ENCODE data around the gene SNRPA1.

SNRPA1 gene

DNA sequence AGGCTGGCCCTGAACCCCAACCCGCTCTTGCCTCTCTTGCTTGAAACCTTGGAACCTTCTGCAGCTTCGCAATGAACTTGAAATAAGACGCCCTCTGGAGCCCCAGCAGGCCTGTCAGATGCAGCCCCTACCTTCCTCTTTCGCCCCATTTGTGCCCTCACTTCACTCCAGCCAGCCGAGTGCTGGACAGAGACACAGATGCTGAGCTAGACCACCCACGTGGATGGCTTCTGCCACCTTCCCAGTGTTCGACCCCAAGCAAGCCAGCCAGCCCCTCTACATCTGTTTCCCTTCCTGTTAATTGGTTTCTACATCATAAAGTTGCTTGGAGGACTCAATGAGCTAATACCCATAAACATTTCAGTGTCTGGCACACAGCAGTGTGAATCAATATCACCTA, 23.8 kb upstream of the SNRPA1 start:
- DNase-seq (ENCODE audit: low read depth) = no peak

DNA sequence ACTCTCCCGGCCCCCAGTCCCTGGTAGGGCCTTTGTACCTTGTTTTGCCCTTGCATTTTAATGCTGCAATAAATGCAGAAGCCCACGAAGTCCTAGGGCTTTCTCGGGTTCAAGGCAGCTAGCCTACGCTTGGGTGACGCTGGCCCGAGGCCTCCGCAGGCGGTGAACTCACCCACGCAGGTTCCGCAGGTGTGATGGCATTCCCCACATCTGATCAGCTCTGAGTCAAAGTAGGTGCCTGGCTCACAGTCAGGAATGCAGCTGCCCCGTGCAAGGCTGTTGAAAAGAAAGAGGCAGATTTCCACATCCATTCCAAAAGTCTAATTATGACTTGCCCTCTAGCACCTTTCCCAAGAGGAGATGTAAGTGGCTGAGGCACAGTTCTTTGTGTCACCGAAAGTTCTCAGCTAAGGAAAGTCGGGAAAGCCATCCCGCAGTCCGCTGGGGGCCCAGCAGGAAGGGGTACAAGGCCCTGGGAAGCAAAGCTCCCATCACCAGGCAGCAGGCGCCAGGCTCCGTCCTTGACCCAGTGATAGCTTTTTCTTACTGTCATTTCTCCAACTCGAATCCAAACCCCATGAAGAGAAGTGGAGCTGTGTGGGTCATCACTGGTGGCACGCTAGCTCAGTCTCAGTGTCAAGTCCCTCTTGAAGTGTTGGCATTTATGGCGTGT, 23.2 kb upstream of the SNRPA1 start:
- DNase-seq (ENCODE audit: low read depth) = no peak

DNA sequence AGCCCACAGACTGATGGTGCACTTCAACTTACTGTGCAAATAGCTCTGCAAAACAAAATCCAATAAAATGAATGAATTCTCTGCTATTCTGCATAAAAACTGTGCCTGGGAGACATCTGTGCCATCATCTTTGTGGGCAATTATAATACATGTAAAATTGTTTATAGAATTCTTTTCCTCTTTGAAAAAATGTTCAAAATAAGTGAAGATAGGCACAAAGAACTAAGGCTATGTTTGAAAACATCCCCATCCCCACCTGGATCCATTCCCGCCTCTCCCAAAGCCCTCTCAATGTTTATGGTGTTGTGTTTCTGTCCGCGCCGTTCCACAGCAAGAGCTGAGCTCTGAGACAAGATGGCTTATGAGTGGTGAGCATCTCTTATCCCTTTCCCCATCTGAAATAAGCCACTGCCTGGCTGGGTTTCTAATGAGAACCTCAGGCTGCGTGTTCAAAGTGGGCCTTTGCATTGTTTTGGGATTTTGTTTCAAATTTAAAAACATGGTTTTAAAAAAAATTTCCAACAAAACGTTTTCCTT, 22.4 kb upstream of the SNRPA1 start:
- DNase-seq (ENCODE audit: low read depth) = no peak

DNA sequence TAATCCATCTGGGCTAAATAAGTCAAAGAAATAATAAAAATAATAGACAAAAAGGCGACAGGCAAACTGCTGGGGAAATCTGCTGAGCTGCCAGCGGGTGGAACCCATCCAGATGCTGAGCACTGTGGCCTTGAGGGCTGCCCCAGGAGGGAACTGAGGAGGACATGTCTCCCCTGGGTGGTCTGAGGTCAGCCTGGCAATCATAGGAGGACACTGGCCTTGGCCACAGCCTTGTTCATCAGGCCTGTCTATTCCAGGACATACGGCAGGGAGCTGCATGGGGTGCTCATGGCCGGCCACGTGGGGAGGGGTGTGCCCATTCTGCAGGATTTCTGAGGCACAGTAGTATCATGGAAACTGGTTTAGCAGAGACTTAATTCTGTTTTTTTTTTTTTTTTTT, 21.5 kb upstream of the SNRPA1 start:
- DNase-seq (ENCODE audit: low read depth) = no peak

DNA sequence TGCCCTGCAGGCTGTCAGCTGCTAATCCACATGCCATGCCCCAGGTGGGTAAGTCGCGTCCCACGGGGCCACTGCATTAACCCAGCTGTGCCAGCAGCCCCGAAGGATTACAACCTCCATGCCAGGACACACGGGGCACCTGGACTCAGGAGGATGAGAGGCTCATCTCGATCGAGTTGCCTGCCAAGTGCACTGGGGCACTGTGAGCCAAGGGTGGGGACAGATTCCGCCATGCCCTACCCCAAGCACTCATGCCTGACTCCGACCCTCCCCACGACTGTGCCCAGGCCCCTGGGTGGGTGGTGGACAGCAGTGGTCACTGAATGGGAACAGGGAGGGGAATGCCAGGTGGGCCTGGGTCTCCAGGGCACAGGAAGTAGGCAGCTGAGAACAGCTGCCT, 20.7 kb upstream of the SNRPA1 start:
- no peak for DNase-seq (ENCODE audit: low read depth)

DNA sequence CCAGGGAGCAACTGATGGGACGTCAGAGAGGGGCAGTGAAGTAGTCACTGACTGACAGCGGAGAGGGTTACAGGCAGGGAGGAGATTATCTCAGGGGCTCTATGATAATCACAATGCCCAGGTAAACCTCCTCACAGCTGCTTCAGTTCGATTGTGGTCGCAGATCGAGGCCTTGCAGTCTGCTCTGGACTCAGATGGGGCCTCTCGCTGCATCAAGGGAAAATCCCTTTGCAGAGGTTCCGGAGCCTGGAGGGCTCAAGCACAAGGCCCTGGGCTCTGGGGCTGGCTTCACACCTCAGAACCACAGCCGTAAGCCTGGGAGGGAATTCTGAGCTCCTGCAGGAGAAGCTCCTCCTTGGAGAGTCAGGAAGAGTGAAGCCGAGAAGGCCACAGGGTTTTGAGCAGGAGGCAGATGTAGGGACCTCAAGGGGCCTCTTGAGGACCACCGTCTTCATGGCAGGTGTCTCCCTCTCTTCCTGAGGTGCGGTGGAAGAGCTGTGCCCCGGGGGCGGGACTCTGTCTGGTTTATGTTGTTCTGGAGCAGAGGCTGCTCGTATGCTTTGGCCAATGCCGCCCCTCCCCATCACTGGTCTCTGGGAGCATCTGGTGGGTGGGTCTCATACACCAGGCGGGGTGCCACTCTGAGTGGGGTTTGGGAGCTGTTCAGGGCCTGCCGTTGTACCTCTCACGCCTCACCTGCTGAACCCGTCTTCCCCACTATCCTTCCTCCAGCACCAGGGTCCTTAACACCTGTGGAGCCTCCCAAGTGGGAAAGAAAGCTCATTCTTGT, 19.5 kb upstream of the SNRPA1 start:
- no peak for DNase-seq (ENCODE audit: low read depth)

DNA sequence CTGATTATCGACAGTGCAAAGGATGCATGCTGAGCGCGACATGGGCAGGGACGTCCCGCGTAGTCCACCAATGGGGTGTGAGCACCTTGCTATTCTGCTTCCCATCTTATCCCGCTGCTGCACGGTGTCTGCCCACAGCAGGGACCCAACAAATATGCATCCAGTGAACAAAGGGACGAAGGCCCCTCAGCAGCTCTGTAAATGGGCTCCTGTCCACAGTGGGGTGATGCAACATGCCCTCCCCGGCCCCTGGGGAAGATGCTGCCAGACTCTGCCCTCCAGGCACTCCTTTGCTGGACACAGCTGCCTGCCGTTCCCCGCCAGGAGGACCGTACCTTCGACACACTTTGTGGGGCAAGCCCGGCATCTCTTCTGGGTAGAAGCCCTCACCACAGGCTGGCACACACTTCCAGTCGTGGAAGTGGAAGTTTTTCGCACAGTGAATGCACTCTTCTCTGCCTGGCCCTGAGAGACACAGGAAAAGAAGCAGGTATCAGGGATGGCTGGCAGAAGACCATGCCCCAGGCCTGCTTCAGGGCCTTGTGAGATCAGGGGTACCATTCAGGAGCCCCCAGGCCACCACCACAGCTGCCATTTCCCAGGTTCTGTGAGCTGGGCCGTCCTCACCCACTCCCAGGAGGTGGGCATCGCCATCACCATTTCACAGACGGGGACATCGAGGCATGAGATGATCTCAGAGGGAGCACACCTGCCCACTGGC, 18.2 kb upstream of the SNRPA1 start:
- no peak for DNase-seq (ENCODE audit: low read depth)

DNA sequence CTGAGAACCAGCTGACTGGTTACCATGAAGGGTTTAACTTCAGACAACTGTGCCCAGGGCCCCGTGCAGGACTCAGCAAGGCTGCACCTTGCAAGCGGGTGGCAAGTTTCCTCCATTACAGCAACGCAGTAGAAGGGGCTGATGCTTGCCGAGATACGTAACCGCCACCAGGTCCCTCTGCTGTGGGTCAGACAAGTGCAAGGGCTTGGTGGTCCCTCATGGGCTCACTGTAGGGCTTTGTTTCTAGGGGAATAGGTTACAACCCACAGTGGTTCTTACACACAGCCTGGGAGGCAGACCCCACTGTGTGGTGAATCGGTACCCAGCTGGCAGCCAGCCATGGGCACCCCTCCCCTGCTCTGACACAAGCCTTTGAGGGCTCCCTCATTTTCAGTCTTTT, 15.5 kb upstream of the SNRPA1 start:
- DNase-seq (ENCODE audit: low read depth) = no peak

DNA sequence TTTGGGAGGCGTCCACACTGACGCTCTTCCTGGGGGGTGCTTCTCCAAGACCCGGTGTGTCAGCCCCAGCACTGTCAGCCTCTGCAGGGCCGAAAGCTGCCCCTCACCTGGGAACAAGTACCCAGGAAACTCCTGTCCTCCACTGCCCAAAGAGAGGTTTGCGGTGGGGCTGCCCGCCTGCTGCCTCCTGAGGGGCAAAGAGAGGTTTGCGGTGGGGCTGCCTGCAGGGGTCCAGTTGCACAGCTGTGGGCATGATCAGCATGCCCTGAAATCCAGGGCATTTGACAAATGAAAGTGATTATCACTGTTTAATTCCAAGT, 15.1 kb upstream of the SNRPA1 start:
- no peak for DNase-seq (ENCODE audit: low read depth)

DNA sequence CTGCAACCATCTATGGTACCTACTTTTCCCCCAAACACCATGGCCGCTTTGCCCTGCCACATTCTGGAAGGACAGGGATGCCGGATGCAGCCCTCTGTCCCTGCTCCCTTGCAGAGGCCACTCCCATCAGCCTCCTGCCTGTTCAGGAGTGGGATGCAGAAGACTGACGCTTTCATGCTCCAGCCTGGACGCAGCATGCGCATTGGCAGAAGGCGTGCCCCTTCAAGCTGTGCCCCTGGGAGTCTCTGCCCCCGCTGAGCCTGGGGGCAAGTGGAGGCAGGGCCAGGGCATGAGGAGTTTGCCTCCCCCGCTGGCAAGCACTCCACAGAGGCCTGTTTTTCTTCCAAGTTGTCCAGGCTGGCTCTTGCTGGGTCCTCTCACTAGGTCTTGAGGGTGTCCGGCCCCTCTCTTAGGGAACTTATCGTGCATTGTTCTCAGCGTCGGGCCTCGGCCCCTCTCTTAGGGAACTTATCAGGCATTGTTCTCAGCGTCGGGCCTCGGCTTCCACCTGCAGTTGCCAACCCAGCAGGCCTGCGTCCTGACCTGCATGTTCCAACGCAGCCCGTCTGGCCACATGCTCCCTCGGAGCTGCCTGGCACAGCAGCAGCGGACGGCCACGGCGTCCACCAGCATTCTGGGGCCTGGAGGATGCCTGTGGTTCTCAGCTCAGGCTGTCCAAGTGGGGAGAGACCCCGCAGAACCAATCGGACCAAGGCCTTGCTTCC, 14.6 kb upstream of the SNRPA1 start:
- DNase-seq (ENCODE audit: low read depth) = no peak

DNA sequence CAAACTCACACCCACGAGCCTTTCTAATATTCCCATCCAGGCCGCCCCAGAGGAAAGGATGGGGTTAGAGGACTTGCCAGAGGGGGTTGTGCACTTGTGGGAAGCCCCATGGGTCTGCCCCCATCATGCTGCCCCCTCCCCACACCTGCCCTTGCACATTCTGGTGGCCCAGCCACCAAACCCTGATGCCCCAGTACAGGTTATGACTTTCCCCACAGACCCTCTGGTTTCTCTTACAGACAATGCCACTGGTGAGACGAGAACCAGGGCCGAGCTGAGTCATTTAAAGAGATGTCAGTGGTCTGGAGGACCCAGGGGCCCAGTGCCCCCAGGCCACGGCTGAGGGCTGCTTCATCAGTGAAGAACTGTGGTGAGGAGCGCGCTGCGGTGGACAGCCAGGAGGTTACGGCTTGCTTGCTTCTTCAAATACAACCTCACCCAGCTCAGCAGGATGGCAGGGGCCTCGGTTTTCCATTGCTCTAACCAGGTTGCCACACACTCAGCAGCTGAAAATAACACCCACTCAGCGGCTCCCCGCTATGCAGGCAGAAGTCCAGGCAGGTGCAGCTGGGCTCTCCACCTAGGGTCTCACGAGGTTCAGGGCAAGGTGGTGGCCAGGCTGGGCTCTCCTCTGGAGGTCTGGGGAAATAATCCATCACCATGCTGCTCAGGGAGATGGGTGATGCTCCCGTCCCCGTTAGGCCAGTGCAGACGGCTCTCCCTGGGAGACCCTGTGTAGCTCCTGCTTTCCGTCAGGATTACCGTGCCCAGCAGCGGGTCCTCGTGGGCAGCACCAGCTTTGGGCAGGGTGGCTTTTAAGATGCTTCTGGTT, 13.8 kb upstream of the SNRPA1 start:
- no peak for DNase-seq (ENCODE audit: low read depth)

DNA sequence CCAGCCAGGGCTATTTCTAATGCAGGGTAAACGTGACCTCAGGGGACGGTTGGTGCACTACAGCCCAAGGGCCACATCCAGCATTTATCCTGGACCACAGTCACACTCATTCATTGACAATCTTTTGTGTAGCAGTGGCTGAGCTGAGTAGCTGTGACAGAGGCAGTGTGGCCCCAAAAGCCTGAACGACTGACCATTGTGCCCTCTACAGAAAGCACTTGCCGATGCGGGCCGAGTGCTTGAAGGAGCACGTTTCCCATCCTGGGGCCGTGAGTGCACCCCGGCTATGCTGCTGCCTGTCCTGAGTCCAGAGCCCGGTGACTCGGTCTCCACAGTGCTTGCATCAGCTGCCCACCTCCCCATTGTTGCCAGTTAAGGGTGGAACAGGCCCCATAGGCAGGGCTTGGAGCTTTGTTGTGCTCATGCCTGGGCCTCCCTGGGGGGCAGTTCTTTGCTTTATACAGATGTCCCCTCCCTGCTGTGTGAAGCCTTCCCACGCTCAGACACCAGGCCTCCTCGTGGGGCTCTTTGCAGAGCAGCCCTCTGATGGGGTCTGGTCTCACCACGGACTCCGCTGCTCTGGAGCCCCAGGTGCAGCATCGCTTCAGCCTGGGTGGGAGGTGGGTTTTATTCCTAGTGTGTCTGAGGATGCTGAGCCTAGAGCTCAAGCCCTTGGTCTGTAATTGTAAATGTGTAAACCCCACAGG, 13.0 kb upstream of the SNRPA1 start:
- no peak for DNase-seq (ENCODE audit: low read depth)

DNA sequence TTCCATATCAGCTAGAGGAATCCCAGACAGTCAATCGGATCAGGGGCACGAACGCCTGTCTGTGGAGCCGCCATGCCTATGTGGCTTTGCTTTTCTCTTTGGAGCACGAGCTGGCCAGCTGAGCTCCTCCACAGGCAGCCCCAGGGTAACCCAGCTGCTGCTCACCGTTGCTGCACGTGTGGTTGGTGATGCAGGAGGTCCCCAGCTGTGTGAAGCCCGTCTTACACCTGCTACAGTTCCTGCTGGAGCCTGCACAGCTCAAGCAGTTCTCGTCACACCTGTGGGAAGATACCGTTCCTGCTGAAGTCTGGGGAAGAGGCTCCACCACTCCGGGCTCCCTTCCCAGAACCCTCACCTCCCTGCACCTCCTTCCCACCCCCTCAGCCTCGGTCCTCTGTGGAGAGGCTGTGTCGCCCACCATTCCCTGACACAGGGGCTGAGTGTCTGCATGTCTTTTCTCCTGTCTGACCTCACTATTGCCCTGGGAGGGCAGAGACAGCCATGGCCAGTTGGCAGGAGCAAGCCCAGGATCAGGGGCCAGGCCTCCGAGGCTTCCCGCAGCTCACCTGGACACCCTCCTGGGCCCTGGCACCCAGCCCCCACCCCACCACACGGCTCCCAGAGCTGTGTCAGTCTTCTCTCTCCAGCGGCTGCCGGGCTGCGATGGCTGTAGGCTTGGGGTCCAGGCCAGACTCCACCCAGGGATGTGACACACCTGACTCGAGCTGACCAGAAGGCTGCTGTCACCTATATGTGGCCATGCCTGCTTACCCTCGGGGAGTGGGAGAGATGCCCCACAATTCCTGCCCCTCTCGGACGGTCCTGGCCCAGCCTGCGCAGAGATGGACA, 12.2 kb upstream of the SNRPA1 start:
- DNase-seq (ENCODE audit: low read depth) = no peak

DNA sequence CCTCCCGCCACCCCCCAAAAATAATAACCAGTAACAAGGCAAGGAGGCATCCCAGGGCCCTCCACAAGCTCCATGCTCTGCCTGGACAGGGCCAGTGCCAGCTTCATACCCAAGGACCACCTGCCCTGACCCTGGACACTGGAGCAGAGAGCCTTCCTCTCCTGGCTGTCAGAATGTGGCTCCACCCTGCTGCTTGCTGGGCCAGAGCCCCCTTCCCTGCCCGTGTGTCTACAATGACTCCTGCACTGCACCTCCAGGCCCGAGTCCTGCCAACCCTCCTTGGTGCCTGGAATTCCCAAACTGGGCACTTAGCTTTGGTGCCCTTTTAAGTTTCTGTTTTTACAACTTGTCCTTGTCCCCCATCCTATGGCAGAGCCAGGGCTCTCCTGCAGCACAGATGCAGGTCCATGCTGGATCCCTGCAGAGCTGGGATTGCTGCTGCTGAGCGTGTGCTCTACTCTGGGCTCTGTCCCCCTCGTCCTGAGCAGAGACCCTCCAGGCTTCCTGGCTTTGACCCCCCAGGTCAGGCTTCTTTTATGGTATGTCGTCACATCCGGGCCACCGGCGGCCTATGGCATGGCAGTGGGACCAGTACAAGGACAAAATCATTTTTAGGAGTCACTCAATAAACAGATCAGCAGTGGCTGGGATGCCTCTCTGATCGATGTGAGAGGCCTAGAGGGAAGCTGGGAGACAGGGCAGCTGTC, 11.4 kb upstream of the SNRPA1 start:
- no peak for DNase-seq (ENCODE audit: low read depth)

DNA sequence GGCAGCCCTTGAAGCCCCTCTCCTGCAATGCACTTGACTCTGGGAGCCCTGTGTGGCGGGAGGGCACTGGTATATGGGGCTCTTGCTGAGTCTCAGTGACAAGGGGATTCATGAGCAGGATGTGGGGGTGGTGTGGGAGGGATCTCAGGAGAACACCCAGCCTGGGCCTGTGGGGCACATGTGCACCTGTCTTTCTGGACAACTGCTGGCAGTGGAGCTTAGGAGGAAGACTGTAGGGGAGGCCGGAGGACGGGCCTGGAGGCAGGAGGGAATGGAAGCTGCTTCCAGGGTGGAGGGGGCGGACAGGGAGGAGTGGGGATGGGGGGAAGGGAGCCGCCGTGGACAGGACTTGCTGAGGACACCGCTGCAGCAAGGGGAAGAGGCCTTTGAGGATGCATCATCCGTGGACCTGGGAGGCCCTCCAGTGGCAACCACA, 10.8 kb upstream of the SNRPA1 start:
- DNase-seq (ENCODE audit: low read depth) = no peak

DNA sequence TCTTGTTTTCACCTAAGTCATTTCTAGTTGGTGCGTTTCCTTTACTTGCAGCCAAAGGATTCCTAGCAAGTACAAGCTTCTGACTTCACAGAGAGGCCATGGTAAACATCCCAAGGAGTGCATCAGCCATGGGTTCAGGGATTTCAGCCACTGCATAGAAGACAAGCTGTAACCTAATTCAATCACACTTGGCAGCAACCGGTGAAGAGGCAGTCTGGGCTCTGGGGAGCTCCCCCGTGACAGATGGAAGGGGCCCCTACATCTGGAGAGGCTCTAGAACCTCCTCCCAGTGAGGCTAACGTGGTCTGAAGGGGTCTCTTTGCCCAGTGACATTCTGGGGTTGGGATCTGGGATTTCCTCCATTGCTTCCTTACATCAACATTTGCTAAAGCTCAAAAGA, 8.4 kb upstream of the SNRPA1 start:
- no peak for DNase-seq (ENCODE audit: low read depth)

DNA sequence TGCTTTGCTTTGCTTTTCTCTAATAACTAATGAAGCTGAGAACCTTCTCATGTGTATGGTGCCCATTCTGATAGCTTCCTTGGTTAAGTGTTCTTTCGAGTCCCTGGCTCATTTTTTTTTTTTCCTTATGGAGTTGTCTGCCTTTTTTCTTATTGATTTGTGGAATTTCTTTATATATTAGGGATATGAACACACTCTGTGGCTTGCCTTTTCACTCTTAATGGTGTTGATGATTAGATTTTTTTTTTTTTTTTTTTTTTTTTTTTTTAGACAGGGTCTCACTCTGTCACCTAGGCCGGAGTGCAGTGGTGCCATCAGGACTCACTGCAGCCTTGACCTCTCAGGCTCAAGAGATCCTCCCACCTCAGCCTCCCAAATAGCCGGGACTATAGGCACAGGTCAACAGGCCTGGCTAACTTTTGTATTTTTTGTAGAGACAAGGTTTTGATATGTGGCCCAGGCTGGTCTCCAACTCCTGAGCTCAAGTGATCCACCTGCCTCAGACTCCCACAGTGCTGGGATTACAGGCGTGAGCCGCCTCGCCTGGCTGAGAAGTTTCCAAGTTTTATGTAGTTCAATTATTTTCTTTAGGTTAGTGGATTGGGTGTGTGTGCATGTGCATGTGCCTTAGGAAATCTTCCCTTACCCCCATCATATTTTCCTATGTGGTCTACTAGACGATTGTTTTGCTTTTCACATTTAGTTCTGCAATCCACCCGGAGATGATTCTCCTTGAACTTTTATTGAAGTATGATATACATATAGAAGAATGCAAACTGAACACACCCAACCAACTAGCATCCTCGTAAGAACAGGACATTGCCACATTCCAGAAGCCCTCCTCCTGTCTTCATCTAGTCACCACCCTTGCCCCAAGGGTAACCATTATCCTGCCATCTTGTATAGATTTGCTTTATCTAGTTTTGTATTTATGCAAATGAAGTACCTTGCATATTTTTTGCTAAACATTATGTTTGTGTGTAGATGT, 1.7 kb upstream of the SNRPA1 start:
- no peak for DNase-seq (ENCODE audit: low read depth)

DNA sequence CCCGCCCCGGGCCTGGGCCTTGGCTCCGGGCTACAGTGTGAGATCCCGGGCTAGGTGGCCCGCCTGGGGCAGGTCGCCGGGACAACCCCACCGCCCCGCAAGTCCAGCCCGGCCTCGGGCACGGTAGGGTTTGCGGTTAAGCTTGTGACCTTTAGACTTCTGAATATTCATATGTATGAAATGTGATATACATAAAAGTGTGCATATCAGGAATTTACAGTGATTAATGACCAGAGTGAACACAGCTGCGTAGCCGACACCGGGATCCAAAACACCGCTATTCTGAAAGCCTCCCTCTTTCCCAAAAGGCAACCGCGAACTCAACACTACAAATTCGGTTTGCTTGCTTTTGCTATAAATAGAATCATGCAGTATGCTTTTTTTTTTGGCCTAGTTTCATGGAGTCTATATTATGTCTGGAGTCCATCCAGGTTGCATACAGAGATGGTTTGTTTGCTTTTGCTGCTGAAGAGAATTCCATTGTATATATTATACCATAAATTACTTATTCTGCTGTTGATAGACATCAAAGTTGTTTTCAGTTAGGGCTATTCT, 636 bp upstream of the SNRPA1 start:
- DNase-seq (ENCODE audit: low read depth) = no peak

Measured in stimulated activated CD8-positive, alpha-beta memory T cell treated with anti-CD3 and anti-CD28 coated beads, Interleukin-4, amount 100 ng/mL, for 24 hours (primary cell).